Right lobe of liver (tissue), 5 donors: ENCODE results near the gene ZNF177. TPM values are rescaled to one million over a fixed set of nuclear protein-coding genes. Genes with fewer than 3 reads are reported as not detected.

ENCODE experiments used
- total RNA-seq, 6 experiments: library from RNA; depleted of rRNA in 2 of 6; stranded (reverse); fragments of >200 nt in 2 of 6; fragmentation: NEBNext Ultra II Directional in 3 of 6; extraction: Animal tissue kit (Norgen Biotek cat#: 25700) in 3 of 6; gene quantifications; one replicate each; pipeline versions ENCODE4 v1.1.0 to v1.2.4, GENCODE V29; 2016 to 2023
- donor health status: DM: no; HTN: no; CAD: no.
- donor health status: DM: no; HTN: no; CAD: no.
- donor health status: DM: no; HTN: yes; CAD: no.
- donor health status: DM: no; HTN: yes; CAD: no.

The ZNF177 gene
- total RNA-seq, 6 experiments from 2014 or later, result 0.18 to 0.66 (median 0.61) TPM; not detected in 1

Other genes starting within 250 kb of the ZNF177 start
- not detected for gene OR7G1, start 247.2 kb upstream of the ZNF177 start, total RNA-seq
- gene OR7G3, start 236.1 kb upstream of the ZNF177 start, total RNA-seq, result not detected
- gene ZNF317, start 222.6 kb upstream of the ZNF177 start, total RNA-seq, result 10 to 100 TPM in 5 of 6 experiments, 1 to 10 TPM in 1; 7.6 to 17.9 (median 12.1) TPM
- under 1 TPM in 1 of 6 experiments, not detected in 5; 0.09 TPM for gene OR7D2, start 184.0 kb upstream of the ZNF177 start, total RNA-seq
- gene OR7D4, start 143.4 kb upstream of the ZNF177 start, total RNA-seq, result not detected
- not detected for gene OR7E24, start 112.1 kb upstream of the ZNF177 start, total RNA-seq
- 1 to 10 TPM in 5 of 6 experiments, under 1 TPM in 1; 0.48 to 7.8 (median 2.3) TPM for gene ZNF699, start 53.2 kb upstream of the ZNF177 start, total RNA-seq
- 1 to 10 TPM; 1.7 to 7.8 (median 4.0) TPM for gene ZNF559, start 38.8 kb upstream of the ZNF177 start, total RNA-seq
- 1 to 10 TPM; 4.7 to 8.5 (median 5.6) TPM for gene ZNF266, start 72.6 kb downstream of the ZNF177 start, total RNA-seq
- not detected for gene ZNF560, start 135.6 kb downstream of the ZNF177 start, total RNA-seq
- gene ZNF426, start 175.6 kb downstream of the ZNF177 start, total RNA-seq, result 1 to 10 TPM; 2.3 to 4.4 (median 2.5) TPM
- gene ZNF121, start 221.5 kb downstream of the ZNF177 start, total RNA-seq, result 10 to 100 TPM; 11.5 to 15.2 (median 12.4) TPM